Spleen (tissue), 7 donors: ENCODE results near the gene TIMM10.

ENCODE experiments used
- POLR2A ChIP-seq, 3 donors: fragments of 450-650 bp; IDR thresholded peaks; one replicate each; pipeline ENCODE4 v1.5.1; 2017; ENCODE audit warnings: antibody characterized with exemption in 3 of 3, mild to moderate bottlenecking in 1 of 3
- POLR2AphosphoS5 ChIP-seq, 3 donors: sonication (generic); formaldehyde crosslinking; IDR thresholded peaks; one replicate each; pipeline ENCODE4 v1.5.1; 2017; ENCODE audit warnings: antibody characterized with exemption in 3 of 3
- TF ChIP-seq, protein P1 (sequence below), 11 experiments: fragments of 200-600 bp in 7 of 11; fragments of 450-650 bp in 4 of 11; sonication (generic) in 4 of 11; IDR thresholded peaks in 8 of 11; conservative IDR thresholded peaks in 3 of 11; 1 replicate in 7 of 11; 2 replicates in 4 of 11; pipeline versions ENCODE4 v1.4.0 to v1.8.0; 2016 to 2021; ENCODE audit warnings: antibody characterized with exemption in 11 of 11, inconsistent platforms in 4 of 11, mild to moderate bottlenecking in 1 of 11
- donor health status: DM: no; HTN: no; CAD: no; lungs with moderate emphysema.
- donor health status: DM: no; HTN: no; CAD: no.
- donor health status: DM: no; HTN: no; CAD: no.

- TF ChIP-seq, protein P1, sequence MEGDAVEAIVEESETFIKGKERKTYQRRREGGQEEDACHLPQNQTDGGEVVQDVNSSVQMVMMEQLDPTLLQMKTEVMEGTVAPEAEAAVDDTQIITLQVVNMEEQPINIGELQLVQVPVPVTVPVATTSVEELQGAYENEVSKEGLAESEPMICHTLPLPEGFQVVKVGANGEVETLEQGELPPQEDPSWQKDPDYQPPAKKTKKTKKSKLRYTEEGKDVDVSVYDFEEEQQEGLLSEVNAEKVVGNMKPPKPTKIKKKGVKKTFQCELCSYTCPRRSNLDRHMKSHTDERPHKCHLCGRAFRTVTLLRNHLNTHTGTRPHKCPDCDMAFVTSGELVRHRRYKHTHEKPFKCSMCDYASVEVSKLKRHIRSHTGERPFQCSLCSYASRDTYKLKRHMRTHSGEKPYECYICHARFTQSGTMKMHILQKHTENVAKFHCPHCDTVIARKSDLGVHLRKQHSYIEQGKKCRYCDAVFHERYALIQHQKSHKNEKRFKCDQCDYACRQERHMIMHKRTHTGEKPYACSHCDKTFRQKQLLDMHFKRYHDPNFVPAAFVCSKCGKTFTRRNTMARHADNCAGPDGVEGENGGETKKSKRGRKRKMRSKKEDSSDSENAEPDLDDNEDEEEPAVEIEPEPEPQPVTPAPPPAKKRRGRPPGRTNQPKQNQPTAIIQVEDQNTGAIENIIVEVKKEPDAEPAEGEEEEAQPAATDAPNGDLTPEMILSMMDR (IDR thresholded peaks at IDR 0.05 in 8 of 11, conservative IDR thresholded peaks at IDR 0.05 in 3 of 11), result no peak
- TF ChIP-seq POLR2A (IDR thresholded peaks at IDR 0.05) (no peak), POLR2AphosphoS5 (IDR thresholded peaks at IDR 0.05) (peak in 1 of 3 donors; percentile 11)
Observed at GRCh38 chr11:57484141-57484710, 46.3 kb downstream of the TIMM10 start.
